ENCODE data around the gene GLCCI1. TPM values are rescaled to one million over a fixed set of nuclear protein-coding genes. Genes with fewer than 3 reads are reported as not detected.

Gene GLCCI1
- total and polyA plus RNA-seq, 10 donors = 9.1 to 53.2 (median 42.6) TPM

- DNase-seq = no peak
- 47 to 69% (median 55%) methylated on average over 2 of the region's 2 CpGs for whole genome bisulfite sequencing, 5 donors
- intact Hi-C loops (cut with DNase I; ENCODE audit: low total_unique reads) = no loop called here
- Histone ChIP-seq H3K9me3 (no peaks in the 10 kb centered on the region), H3K4me1 (peaks cover 0 to 97% (median 63%) of the 10 kb centered on the region in 6 donors), H3K36me3 (no peaks in the 10 kb centered on the region), H3K4me3 (no peak overlapping the region), H3K27me3 (replicated peaks in 1 of 7) (no peaks in the 10 kb centered on the region), H3K27ac (peak overlapping the region in 5 of 8 donors; percentile 16 to 78 (median 61))
- TF ChIP-seq POLR2AphosphoS5 (IDR thresholded peaks at IDR 0.05) = no peak
- TF ChIP-seq CTCF (IDR thresholded peaks at IDR 0.05 in 8 of 11, conservative IDR thresholded peaks at IDR 0.05 in 3 of 11) = no peak
- TF ChIP-seq POLR2A (IDR thresholded peaks at IDR 0.05) = no peak
Measured at GRCh38 chr7:7977774-7978173, 9.2 kb downstream of the GLCCI1 start.

- H3K27me3 ChIP-seq (replicated peaks in 1 of 7) = no peaks in the 10 kb centered on the region
- 50 to 69% (median 54%) methylated on average over 2 of the region's 2 CpGs for WGBS, 5 donors
- H3K4me1 ChIP-seq = peaks cover 0 to 97% (median 56%) of the 10 kb centered on the region in 6 donors
- H3K4me3 ChIP-seq = no peak overlapping the region
- intact Hi-C loops (cut with DNase I; ENCODE audit: low total_unique reads) = no loop called here
- no peaks in the 10 kb centered on the region for H3K9me3 ChIP-seq
- H3K36me3 ChIP-seq = no peaks in the 10 kb centered on the region
- peak overlapping the region in 7 of 8 donors; percentile 16 to 78 (median 72) for H3K27ac ChIP-seq
- DNase-seq = no peak
- TF ChIP-seq POLR2A (IDR thresholded peaks at IDR 0.05) (no peak), POLR2AphosphoS5 (IDR thresholded peaks at IDR 0.05) (no peak), CTCF (IDR thresholded peaks at IDR 0.05 in 8 of 11, conservative IDR thresholded peaks at IDR 0.05 in 3 of 11) (no peak)
Measured at GRCh38 chr7:7978860-7979259, 10.3 kb downstream of the GLCCI1 start.

GRCh38 chr7:7979558-7979957 lies 11.0 kb downstream of the GLCCI1 start:
- WGBS, 5 donors = 53 to 92% (median 87%) methylated on average over 1 of the region's 1 CpG
- TF ChIP-seq CTCF (IDR thresholded peaks at IDR 0.05 in 8 of 11, conservative IDR thresholded peaks at IDR 0.05 in 3 of 11) = no peak
- no peak for TF ChIP-seq POLR2AphosphoS5 (IDR thresholded peaks at IDR 0.05)
- TF ChIP-seq POLR2A (IDR thresholded peaks at IDR 0.05) = no peak
- peaks cover 0 to 97% (median 55%) of the 10 kb centered on the region in 6 donors for H3K4me1 ChIP-seq
- no peak overlapping the region for H3K4me3 ChIP-seq
- intact Hi-C loops (cut with DNase I; ENCODE audit: low total_unique reads) = no loop called here
- H3K27ac ChIP-seq = peak overlapping the region in 7 of 8 donors; percentile 23 to 78 (median 72)
- no peak for DNase-seq
- no peaks in the 10 kb centered on the region for H3K27me3 ChIP-seq (replicated peaks in 1 of 7)
- no peaks in the 10 kb centered on the region for H3K36me3 ChIP-seq
- H3K9me3 ChIP-seq = no peaks in the 10 kb centered on the region

- intact Hi-C loops (cut with DNase I; ENCODE audit: low total_unique reads) = no loop called here
- Histone ChIP-seq H3K27ac (peak overlapping the region in 6 of 8 donors; percentile 47 to 78 (median 73)), H3K36me3 (no peaks in the 10 kb centered on the region), H3K4me3 (no peak overlapping the region), H3K27me3 (replicated peaks in 1 of 7) (no peaks in the 10 kb centered on the region), H3K9me3 (no peaks in the 10 kb centered on the region), H3K4me1 (peaks cover 0 to 97% (median 53%) of the 10 kb centered on the region in 6 donors)
- TF ChIP-seq CTCF (IDR thresholded peaks at IDR 0.05 in 8 of 11, conservative IDR thresholded peaks at IDR 0.05 in 3 of 11) (no peak), POLR2AphosphoS5 (IDR thresholded peaks at IDR 0.05) (no peak), POLR2A (IDR thresholded peaks at IDR 0.05) (no peak)
- WGBS, 5 donors = 87 to 95% (median 92%) methylated on average over 2 of the region's 2 CpGs
- DNase-seq = no peak
Measured at GRCh38 chr7:7980134-7980533, 11.5 kb downstream of the GLCCI1 start.

All from spleen (tissue), 11 donors.